Parietal lobe (tissue), 2 donors: Measurements from ENCODE around the gene NT5C3A. TPM values are rescaled to one million over a fixed set of nuclear protein-coding genes. Genes with fewer than 3 reads are reported as not detected.

Experiments used
- small RNA-seq: library from RNA; depleted of rRNA; stranded (forward); fragments of <200 nt; gene quantifications from one replicate; pipeline ENCODE3, GENCODE V24; 2014; ENCODE audit warnings: low replicate concordance
- total RNA-seq: library from RNA; depleted of rRNA; stranded (reverse); fragments of >200 nt; gene quantifications from one replicate; pipeline ENCODE4 v1.2.3, GENCODE V29; 2014

The NT5C3A gene
- total RNA-seq, result 83.9 TPM

GRCh38 chr7:33062023-33062781, at the start of gene NT5C3A:
NT5C3A (minus strand) TSS chr7:33062776; CDS start chr7:33062705, 71 bp downstream.

GRCh38 chr7:33109005-33109757, 46.6 kb upstream of the NT5C3A start, which contains the start of gene RP9:
RP9 (minus strand) TSS chr7:33109404; CDS start chr7:33109372, 32 bp downstream.

Small RNAs within 50 kb of the gene (small RNA-seq; reads per million reads assigned to genes)
- gene RN7SL505P (not detected), gene RNU6-388P (not detected), gene RPS29P14 (not detected)

Other genes starting within 250 kb of the NT5C3A start
- 122 TPM for gene KBTBD2, start 171.0 kb downstream of the NT5C3A start, total RNA-seq
- gene FKBP9, start 105.3 kb downstream of the NT5C3A start, total RNA-seq, result 36.6 TPM
- 10.0 TPM for gene RP9, start 46.6 kb upstream of the NT5C3A start, total RNA-seq
- gene BBS9, start 66.8 kb upstream of the NT5C3A start, total RNA-seq, result 102 TPM